Mesothelial cell of epicardium (in vitro differentiated cells): ENCODE data around the gene RBFOX1. TPM values are rescaled to one million over a fixed set of nuclear protein-coding genes. Genes with fewer than 3 reads are reported as not detected.

ENCODE experiments used
- DNase-seq, 2 experiments: peaks; one replicate each; pipeline ENCODE4 v3.0.0; 2021; ENCODE audit warnings: low spot score in 2 of 2; ENCODE audit not compliant: unreplicated experiment in 2 of 2
- H3K27ac Mint-ChIP-seq: 2 replicates; pipeline ENCODE4 v1.8.0; 2021; ENCODE audit warnings: mixed read lengths
- H3K27me3 Mint-ChIP-seq: 2 replicates; pipeline ENCODE4 v1.8.0; 2021; ENCODE audit warnings: low read depth, mixed read lengths
- H3K36me3 Mint-ChIP-seq: 2 replicates; pipeline ENCODE4 v1.8.0; 2021; ENCODE audit warnings: mixed read lengths
- H3K4me1 Mint-ChIP-seq: 2 replicates; pipeline ENCODE4 v1.8.0; 2021; ENCODE audit warnings: mixed read lengths
- H3K4me3 Mint-ChIP-seq: 2 replicates; pipeline ENCODE4 v1.8.0; 2021; ENCODE audit warnings: mild to moderate bottlenecking, moderate library complexity, mixed read lengths
- H3K9me3 Mint-ChIP-seq: 2 replicates; pipeline ENCODE4 v1.8.0; 2021; ENCODE audit warnings: mixed read lengths
- total RNA-seq: library from RNA; stranded (reverse); gene quantifications from 3 replicates; pipeline ENCODE4 v1.2.1, GENCODE V29; 2021
- TF ChIP-seq, protein P1 (sequence below): fragments of 200-600 bp; sonication (generic); IDR thresholded peaks from one replicate; pipeline ENCODE4 v1.5.0; 2021; ENCODE audit warnings: antibody characterized with exemption; ENCODE audit not compliant: unreplicated experiment

The RBFOX1 gene
- total RNA-seq, 1 donor from 2014 or later, result 0.67 TPM

DNA sequence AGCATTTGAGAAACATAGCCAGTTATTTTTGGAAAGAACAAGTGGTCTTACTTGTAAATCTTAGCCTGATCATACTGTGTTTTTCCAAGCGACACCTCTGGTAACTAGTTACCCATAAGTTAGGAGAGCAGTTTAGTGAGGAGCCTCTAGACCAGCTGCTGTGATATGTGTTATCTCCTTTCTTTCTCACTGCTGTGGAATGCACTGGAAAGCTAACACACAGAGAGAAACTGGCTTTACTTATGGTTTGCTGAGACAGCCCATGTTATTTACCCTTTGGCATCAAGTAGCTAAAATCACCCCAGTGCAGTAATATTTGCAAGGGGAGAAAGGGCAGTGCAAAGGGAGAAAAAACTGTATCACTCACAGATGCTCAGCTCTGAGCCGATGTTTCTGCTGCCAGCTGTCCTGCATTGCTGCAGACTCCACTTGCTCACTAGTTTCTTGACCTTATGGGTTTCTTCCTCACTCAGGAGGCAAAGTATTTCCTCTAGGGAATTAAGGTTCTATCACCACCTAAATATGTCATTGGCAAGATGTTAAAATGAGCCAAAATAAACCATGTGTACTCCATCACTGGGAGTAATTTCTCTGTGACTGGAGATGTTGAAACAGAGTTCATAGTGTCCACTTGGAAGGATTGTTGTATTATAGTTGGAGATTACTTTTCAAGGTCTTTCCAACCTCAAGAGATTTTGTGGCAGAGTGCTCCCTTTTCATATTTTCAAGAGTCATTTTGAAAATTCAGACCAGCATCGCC lies 2.3 kb downstream of the RBFOX1 start:
- no peaks in the 10 kb centered on the region for H3K27me3 Mint-ChIP-seq
- no peak overlapping the region for H3K4me3 Mint-ChIP-seq
- TF ChIP-seq, protein P1, sequence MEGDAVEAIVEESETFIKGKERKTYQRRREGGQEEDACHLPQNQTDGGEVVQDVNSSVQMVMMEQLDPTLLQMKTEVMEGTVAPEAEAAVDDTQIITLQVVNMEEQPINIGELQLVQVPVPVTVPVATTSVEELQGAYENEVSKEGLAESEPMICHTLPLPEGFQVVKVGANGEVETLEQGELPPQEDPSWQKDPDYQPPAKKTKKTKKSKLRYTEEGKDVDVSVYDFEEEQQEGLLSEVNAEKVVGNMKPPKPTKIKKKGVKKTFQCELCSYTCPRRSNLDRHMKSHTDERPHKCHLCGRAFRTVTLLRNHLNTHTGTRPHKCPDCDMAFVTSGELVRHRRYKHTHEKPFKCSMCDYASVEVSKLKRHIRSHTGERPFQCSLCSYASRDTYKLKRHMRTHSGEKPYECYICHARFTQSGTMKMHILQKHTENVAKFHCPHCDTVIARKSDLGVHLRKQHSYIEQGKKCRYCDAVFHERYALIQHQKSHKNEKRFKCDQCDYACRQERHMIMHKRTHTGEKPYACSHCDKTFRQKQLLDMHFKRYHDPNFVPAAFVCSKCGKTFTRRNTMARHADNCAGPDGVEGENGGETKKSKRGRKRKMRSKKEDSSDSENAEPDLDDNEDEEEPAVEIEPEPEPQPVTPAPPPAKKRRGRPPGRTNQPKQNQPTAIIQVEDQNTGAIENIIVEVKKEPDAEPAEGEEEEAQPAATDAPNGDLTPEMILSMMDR, result no peak
- H3K9me3 Mint-ChIP-seq, result no peaks in the 10 kb centered on the region
- DNase-seq, result no peak
- peak overlapping the region; percentile 70 for H3K27ac Mint-ChIP-seq
- H3K36me3 Mint-ChIP-seq, result no peaks in the 10 kb centered on the region
- H3K4me1 Mint-ChIP-seq, result peaks cover 18% of the 10 kb centered on the region

DNA sequence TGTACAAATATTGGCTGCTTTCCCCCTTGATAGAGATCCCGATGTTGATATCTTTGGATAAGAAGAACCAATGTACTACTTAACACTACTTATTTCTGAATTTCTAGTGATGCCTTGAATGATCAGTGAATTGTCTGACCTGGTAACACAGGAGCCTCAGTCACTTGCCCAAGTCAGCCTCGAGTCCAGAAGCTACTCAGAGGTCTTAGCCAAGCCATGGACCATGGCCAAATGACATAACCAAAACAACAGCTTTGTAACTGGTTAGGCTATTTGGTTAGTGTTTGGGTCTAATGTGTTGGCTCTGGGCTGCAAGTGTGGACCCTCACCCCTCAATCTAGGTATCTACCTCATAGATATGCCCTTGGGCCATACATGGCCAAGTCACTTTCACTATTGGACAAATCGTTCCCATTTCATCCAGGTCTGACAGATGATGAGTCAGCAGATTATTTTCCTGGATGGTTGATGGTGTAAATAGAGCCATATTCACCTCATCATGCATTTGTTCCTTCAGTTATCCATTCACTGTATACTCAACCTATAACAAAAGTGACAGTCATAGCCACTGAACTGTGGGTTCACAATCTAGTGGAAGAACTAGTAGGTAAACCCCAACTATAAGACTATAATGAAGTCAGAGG lies 3.5 kb downstream of the RBFOX1 start:
- Mint-ChIP-seq H3K27ac (no peak overlapping the region), H3K4me3 (no peak overlapping the region), H3K4me1 (peaks cover 18% of the 10 kb centered on the region), H3K36me3 (no peaks in the 10 kb centered on the region), H3K27me3 (no peaks in the 10 kb centered on the region), H3K9me3 (no peaks in the 10 kb centered on the region)
- TF ChIP-seq, protein P1, result no peak
- DNase-seq, result no peak

DNA sequence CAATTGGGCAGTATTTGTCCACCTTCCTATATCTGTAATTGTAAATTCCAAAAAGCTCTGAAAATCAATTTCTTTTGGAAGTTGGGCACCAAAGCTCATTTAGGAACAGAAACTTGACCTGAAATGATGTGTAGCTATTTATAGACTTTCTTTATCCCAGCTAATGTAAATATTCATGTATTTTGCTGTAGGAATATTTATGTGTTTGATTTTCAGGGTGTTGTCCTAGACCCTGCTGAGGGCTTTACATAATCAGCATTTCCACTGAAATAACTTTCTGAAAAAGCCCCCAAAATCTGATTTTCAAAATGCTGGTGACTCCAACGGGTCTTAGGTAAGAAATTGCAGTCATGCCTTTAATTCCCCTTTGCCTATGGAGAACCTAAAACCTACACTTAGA lies 4.1 kb downstream of the RBFOX1 start:
- Mint-ChIP-seq H3K27me3 (no peaks in the 10 kb centered on the region), H3K4me1 (peaks cover 17% of the 10 kb centered on the region), H3K27ac (no peak overlapping the region), H3K9me3 (no peaks in the 10 kb centered on the region), H3K4me3 (no peak overlapping the region), H3K36me3 (no peaks in the 10 kb centered on the region)
- no peak for DNase-seq
- TF ChIP-seq, protein P1, result no peak

DNA sequence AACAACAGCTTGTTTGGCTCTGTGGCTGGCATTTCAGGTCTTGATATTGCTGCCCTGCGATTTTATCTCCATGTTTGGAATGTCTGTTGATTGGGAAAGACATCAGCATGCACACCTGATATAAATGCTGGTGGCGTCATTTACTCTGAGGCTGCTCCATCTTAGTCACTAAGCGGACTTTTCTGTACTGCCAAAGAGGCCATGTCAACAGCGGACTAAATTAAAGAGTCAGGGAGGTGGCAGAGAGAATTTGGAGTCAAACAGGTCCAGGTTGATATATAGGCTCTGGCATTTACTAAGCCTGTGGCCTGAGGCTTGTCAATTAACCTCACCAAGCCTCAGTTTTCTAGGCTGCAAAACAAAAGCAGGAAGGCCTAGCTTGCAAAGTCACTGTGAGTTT lies 6.2 kb downstream of the RBFOX1 start:
- TF ChIP-seq, protein P1, result no peak
- Mint-ChIP-seq H3K27me3 (no peaks in the 10 kb centered on the region), H3K4me1 (peaks cover 6% of the 10 kb centered on the region), H3K27ac (no peak overlapping the region), H3K36me3 (no peaks in the 10 kb centered on the region), H3K4me3 (no peak overlapping the region), H3K9me3 (no peaks in the 10 kb centered on the region)
- no peak for DNase-seq

DNA sequence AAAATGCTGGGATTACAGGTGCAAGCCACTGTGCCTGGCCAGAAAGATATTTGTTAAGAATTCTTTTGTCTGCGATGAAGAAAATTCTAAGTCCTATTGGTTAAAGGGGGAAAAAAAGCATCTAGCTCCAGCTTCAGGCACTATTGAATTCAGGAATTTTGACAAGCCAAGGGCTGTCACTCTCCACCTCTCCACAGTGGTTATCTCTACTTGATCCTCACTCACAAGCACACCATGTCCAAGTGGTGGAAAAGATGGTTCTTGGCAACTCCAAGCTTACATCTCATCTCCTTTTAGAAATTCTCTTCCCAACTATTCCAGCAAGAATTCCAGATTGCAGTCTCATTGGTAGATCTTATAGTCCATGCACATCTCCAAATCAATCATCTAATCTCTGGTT lies 7.1 kb downstream of the RBFOX1 start:
- H3K4me3 Mint-ChIP-seq, result no peak overlapping the region
- no peaks in the 10 kb centered on the region for H3K9me3 Mint-ChIP-seq

More for the DNA sequence above, 7.1 kb downstream of the RBFOX1 start:
- no peaks in the 10 kb centered on the region for H3K36me3 Mint-ChIP-seq
- DNase-seq, result no peak
- no peak overlapping the region for H3K27ac Mint-ChIP-seq
- peaks cover 5% of the 10 kb centered on the region for H3K4me1 Mint-ChIP-seq
- H3K27me3 Mint-ChIP-seq, result no peaks in the 10 kb centered on the region
- TF ChIP-seq, protein P1, result no peak
